HepG2 (cell line): ENCODE results near the gene LILRB4. TPM values are rescaled to one million over a fixed set of nuclear protein-coding genes. Genes with fewer than 3 reads are reported as not detected.

ENCODE experiments used
- ARID3A ChIP-seq: IDR thresholded peaks from 2 replicates; pipeline ENCODE4 v1.6.1; 2012; ENCODE audit warnings: low read depth, low read length, improper control_type of control experiment
- FOXA3 ChIP-seq: IDR thresholded peaks from 2 replicates; pipeline ENCODE4 v1.6.1; 2016; ENCODE audit warnings: missing genetic modification reagents, missing compliant biosample characterization
- FOXK1 ChIP-seq: sonication (generic); formaldehyde crosslinking; IDR thresholded peaks from 2 replicates; pipeline ENCODE4 v1.4.0; 2020; ENCODE audit warnings: low read depth, missing genetic modification reagents, borderline replicate concordance
- FOXO1 ChIP-seq: sonication (generic); formaldehyde crosslinking; IDR thresholded peaks from 2 replicates; pipeline ENCODE4 v1.4.0; 2020; ENCODE audit warnings: missing genetic modification reagents
- FOXP4 ChIP-seq: sonication (generic); formaldehyde crosslinking; IDR thresholded peaks from 2 replicates; pipeline ENCODE4 v1.4.0; 2020; ENCODE audit warnings: missing genetic modification reagents
- GRHL1 ChIP-seq: sonication (generic); formaldehyde crosslinking; conservative IDR thresholded peaks from 2 replicates; pipeline ENCODE4 v1.8.0; 2022; ENCODE audit warnings: missing genetic modification reagents
- IKZF5 ChIP-seq: IDR thresholded peaks from 2 replicates; pipeline ENCODE4 v1.6.1; 2018; ENCODE audit warnings: missing genetic modification reagents, mild to moderate bottlenecking, missing compliant biosample characterization
- MTA3 ChIP-seq: sonication (generic); formaldehyde crosslinking; IDR thresholded peaks from 2 replicates; pipeline ENCODE4 v1.4.0; 2020; ENCODE audit warnings: missing genetic modification reagents
- NFKBIZ ChIP-seq: IDR thresholded peaks from 2 replicates; pipeline ENCODE4 v1.6.1; 2018; ENCODE audit warnings: missing genetic modification reagents, missing compliant biosample characterization
- POGK ChIP-seq: sonication (generic); formaldehyde crosslinking; conservative IDR thresholded peaks from 2 replicates; pipeline ENCODE4 v1.8.0; 2022; ENCODE audit warnings: mild to moderate bottlenecking, moderate library complexity, missing genetic modification reagents
- TFAP4 ChIP-seq: sonication (generic); IDR thresholded peaks from 2 replicates; pipeline ENCODE4 v1.6.1; 2016; ENCODE audit warnings: low read depth, borderline replicate concordance
- TFE3 ChIP-seq: IDR thresholded peaks from 2 replicates; pipeline ENCODE4 v1.6.1; 2016
- ZFP41 ChIP-seq: sonication (generic); formaldehyde crosslinking; IDR thresholded peaks from 2 replicates; pipeline ENCODE4 v1.4.0; 2020; ENCODE audit warnings: mild to moderate bottlenecking, missing genetic modification reagents, borderline replicate concordance
- ZNF530 ChIP-seq: sonication (generic); formaldehyde crosslinking; IDR thresholded peaks from 2 replicates; pipeline ENCODE4 v1.5.0; 2020; ENCODE audit warnings: low read depth, mild to moderate bottlenecking, missing genetic modification reagents
- ZNF547 ChIP-seq: sonication (generic); formaldehyde crosslinking; IDR thresholded peaks from 2 replicates; pipeline ENCODE4 v1.5.1; 2020; ENCODE audit warnings: mild to moderate bottlenecking, missing genetic modification reagents
- ZNF605 ChIP-seq: sonication (generic); formaldehyde crosslinking; IDR thresholded peaks from 2 replicates; pipeline ENCODE4 v1.8.0; 2022; ENCODE audit warnings: mild to moderate bottlenecking, missing genetic modification reagents
- ZNF782 ChIP-seq: sonication (generic); formaldehyde crosslinking; IDR thresholded peaks from 2 replicates; pipeline ENCODE4 v1.4.0; 2020; ENCODE audit warnings: missing genetic modification reagents, mild to moderate bottlenecking, borderline replicate concordance
- ZNF790 ChIP-seq: sonication (generic); formaldehyde crosslinking; IDR thresholded peaks from 2 replicates; pipeline ENCODE4 v1.8.0; 2022; ENCODE audit warnings: missing genetic modification reagents, mild to moderate bottlenecking, borderline replicate concordance
- polyA plus RNA-seq, 8 experiments: library from polyadenylated mRNA; depleted of rRNA in 3 of 8; stranded (reverse) in 7 of 8; unstranded in 1 of 8; fragments of >200 nt; fragmentation: Illumina TruSeq in 4 of 8; extraction: Trizol in 4 of 8; gene quantifications; 2 replicates each; pipeline versions ENCODE4 v1.2.1 to v1.2.3, GENCODE V29; 2011 to 2016; ENCODE audit warnings: low read depth in 4 of 8, missing spikeins in 1 of 8, mixed read lengths in 1 of 8; ENCODE audit not compliant: insufficient read depth in 1 of 8
- total RNA-seq, 5 experiments: library from RNA; depleted of rRNA; stranded (reverse); fragments of >200 nt; fragmentation: Illumina TruSeq; extraction: Trizol; gene quantifications; 2 replicates each; pipeline ENCODE4 v1.2.3, GENCODE V29; 2016; ENCODE audit warnings: low read depth in 1 of 5

Gene LILRB4
- total and polyA plus RNA-seq, 2 of the 13 experiments (the other 11 are each of a cell fraction or from before 2014, with no cell fraction given), result not detected

GRCh38 chr19:54674021-54674617, 11.3 kb downstream of the LILRB4 start (continued):
- TF ChIP-seq POGK (no peak), GRHL1 (CRISPR knock-in tag) (no peak), ZNF782 (CRISPR knock-in tag) (no peak), FOXO1 (CRISPR knock-in tag) (no peak), ARID3A (peak; percentile 37; the same call in 1 of the 2 replicates), NFKBIZ (CRISPR knock-in tag) (no peak), ZFP41 (CRISPR knock-in tag) (no peak), ZNF547 (no peak), ZNF605 (CRISPR knock-in tag) (no peak), FOXK1 (CRISPR knock-in tag) (peak; percentile 73; the same call in 1 of the 2 replicates), ZNF790 (CRISPR knock-in tag) (no peak), TFAP4 (no peak), FOXP4 (CRISPR knock-in tag) (peak; percentile 72), ZNF530 (CRISPR knock-in tag) (no peak), FOXA3 (peak; percentile 81), MTA3 (no peak), IKZF5 (CRISPR knock-in tag) (no peak), TFE3 (no peak)
